NCI-H2107 treated with DMSO at 0.1 percent for 48 hours (cell line): ENCODE data around the gene VSIR.

Experiments used
- DNase-seq: peaks from one replicate; lab custom pipeline; 2025; ENCODE audit not compliant: unreplicated experiment; lab: John Stamatoyannopoulos, UW

VSIR gene

DNA sequence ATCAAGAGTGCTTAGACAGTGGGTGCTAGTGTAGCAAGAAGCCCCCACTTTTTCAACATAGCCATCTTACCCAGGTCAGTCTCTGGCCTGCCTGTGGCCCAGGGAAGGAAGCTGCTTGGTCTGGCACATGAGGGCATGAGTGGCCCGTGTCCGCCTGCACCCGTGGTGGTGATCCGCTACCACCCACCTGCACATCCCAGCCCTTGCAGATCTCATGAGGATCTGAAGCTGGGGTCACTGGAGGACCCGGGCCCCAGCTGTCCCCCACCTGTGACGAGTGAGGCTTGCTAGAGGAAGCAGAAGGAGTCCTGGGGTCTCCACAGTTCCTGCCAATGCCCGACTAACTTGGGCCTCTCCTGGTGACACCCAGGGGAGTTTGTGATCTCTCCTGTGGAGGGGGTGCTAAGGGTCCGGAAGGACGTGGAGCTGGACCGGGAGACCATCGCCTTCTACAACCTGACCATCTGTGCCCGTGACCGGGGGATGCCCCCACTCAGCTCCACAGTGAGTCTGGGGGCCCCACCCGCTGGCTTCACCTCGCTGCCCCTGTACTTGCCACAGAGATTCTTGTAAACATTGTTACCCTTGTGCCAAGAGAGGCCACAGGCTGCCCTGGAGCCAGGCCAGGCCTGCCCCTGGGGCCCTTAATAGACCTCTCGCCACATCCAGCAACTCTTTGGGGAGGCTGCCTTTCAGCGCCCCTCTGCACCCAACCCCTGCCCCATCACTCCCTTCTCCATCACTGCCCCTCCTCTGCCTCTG lies 10.8 kb upstream of the VSIR start:
- DNase-seq = no peak

DNA sequence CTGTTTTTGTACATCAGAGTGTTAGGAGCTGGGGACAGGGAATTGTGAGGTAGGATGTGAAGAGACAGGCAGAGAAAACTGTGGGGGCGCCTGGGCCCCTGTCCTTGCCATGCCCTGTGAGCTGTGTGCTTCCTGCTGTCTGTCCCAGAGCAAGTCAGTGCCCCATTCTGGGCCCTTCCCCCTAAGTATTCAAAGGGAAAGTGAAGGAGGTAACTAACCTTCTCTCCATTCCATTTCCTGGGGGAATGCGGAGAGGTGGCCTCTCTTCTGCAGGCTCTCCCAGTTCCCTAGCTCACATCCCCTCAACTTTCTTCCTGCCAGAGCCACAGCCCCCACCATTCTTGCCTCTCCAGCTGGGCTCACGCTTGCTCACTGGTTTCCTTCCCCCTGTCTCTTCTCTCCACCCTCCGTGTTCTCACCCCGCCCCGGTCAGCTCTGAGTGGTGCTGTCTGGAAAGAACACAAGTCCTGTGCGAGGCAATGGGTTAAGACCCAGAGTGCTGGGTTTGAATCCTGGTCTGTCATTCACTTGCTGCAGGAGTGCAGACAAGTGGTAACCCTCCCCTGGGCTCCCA lies 9.7 kb upstream of the VSIR start:
- no peak for DNase-seq

DNA sequence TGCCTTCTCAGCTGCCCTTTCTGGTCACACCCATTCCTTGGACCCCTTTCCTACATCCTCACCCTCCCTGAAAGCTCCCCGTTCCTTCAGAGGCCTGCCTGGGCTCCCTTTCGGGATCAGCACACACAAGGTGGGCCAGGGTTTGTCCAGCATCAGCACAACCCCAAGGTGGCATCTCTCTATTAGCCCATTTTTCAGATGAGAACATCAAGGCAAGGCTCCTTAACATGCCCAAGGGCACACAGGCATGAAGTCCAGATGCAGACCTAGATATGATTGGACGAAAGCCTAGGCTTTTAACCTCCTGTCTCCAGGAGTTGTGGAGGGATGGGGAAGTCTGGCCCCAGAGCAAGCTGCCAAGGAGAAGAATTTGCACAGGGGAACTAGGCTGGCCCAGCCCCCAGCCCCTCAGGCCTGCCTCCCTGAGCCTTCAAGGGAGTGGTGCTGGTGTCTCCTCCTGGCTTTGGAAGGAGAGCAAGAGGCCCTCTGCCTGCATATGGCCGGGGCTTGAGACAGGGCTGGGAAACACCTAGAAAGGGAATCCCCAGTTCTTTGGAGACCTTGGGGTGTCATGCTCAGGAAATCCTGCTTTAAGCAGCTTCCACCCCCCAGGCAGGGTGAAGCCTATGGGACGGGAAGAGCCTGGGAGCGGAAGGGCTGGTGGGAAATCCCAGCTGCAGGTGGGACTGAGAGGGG lies 9.0 kb upstream of the VSIR start:
- no peak for DNase-seq

DNA sequence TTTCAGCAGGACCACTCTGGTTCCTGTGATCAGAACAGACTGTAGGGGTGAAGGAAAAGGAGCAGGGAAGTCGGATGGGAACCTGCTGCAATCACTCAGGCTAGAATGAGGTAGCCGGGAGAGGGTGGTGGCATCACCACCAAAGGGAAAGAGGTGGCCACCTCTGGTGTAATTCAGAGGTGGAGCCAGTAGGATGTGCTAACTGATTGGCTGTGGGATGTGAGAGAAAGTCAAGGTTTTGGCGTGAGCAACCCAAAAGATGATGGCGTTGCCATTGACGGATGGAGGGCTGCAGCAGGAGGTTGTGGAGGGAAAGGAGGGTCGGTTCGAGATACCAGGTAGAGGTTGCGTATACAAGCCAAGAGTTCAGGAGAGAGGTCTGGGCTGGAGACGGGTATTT lies 7.4 kb upstream of the VSIR start:
- no peak for DNase-seq

DNA sequence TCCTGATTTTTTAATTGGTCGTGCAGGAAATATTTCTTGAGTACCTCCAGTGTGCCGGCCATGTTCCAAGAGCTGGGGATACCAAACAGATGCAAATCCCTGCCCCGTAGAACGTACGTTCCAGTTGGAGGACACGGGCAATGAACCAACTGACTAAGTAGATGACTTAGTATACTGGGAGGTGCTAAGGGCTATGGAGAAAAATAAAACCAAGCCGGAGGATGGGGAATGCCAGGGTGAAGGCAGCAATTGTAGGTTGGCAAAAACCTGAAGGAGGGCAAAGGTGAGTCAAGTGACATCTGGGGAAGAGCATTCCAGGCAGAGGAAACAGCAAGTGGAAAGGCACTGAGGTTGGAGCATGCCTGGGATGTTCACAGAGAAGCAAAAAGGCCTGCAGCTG lies 6.8 kb upstream of the VSIR start:
- no peak for DNase-seq

DNA sequence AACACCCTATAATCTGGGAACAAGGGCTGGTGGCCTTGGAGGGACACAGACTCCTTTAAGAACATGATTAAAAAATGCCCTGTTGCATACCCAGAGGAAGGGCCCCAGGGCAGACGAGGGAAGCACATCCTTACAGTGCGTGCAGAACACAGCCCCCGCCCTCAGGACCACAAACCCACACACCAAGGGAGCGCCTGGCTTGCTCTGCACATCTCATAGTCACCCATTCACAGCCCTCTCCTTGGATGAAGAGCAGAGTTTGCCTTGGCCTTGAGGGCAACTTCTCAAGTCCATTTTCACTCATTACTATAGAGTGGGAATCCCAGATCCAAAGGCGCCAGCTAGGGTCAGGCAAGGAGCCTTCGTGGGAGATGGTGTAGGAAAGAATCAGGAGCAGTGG lies 6.3 kb upstream of the VSIR start:
- DNase-seq = no peak

DNA sequence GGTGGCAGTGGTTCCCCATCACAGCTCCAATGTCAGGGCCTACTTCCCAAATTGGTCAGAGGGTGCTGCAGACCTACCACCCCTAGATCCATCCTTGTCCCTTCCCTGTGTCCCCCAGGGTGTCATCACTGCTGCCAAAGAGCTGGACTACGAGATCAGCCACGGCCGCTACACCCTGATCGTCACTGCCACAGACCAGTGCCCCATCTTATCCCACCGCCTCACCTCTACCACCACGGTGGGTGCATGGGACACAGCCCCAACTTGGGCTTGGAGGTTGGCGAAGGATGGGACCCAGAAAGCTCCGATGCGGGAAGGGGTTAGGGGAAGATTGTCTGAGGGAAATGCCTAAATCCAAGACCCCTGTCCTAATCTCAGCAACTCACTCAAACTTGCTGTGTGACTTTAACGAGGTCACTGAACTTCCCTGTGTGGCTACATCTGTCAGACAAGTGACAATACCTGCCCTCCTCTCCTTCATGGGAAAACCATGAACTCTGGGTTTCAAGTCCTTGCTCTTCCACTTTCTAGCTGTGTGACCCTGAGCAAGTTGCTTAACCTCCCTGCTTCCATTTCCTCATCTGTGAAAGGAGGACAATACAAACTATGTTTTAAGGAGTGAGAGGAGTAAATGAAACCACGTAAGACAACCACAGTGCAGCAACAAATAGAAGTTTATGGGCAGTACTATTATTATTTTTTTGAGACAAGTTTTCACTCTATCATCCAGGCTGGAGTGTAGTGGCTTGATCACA lies 4.9 kb upstream of the VSIR start:
- DNase-seq = no peak

DNA sequence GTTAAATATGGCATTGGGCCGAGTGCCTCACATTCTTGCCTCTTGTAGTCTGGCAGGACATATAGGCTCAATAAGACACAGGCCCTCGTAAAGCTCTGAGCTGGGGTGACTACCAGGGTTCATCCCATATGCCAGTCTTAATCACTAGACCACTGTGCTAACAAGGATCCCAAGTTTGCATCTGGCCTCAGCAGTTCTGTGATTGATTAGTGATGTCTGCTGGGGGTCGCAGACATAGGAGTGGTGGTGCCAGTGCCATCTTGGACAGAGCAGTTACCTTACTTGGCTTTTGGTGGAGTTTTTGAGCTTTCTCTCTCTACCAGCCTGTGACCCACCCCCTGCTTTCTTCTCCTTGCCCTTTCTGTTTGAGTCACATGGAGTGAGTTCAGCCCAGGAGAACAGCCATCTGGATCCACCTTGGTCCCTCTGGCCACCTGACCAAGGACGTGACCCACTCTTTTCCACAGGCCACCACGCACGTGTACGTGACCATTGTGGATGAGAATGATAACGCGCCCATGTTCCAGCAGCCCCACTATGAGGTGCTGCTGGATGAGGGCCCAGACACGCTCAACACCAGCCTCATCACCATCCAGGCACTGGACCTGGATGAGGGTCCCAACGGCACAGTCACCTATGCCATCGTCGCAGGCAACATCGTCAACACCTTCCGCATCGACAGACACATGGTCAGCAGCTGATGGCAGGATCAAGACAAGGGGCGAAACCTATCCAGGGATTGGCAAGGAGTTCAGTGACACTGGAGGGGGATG lies 4.1 kb upstream of the VSIR start:
- no peak for DNase-seq

DNA sequence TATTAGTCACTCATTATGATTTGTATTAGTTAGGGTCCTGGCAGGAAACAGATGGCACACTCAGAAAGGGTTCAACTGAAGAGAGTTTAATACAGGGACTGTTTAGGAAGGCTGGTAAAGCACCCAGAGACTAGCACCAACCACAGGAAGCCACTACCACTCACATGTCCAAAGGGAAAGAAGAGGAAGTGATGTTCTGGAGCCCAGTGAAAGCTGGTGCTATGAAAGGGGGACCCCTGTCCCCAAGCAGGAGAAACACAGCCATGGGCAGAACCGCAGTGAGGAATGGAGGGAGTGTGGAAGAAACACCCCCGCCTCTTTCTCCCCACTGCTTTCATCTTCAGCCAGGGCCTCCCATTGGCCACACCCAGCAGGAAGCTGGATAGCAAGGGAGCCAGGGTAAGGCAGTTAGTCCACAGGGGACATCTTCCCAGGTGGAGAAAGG lies 3.2 kb upstream of the VSIR start:
- DNase-seq = no peak

DNA sequence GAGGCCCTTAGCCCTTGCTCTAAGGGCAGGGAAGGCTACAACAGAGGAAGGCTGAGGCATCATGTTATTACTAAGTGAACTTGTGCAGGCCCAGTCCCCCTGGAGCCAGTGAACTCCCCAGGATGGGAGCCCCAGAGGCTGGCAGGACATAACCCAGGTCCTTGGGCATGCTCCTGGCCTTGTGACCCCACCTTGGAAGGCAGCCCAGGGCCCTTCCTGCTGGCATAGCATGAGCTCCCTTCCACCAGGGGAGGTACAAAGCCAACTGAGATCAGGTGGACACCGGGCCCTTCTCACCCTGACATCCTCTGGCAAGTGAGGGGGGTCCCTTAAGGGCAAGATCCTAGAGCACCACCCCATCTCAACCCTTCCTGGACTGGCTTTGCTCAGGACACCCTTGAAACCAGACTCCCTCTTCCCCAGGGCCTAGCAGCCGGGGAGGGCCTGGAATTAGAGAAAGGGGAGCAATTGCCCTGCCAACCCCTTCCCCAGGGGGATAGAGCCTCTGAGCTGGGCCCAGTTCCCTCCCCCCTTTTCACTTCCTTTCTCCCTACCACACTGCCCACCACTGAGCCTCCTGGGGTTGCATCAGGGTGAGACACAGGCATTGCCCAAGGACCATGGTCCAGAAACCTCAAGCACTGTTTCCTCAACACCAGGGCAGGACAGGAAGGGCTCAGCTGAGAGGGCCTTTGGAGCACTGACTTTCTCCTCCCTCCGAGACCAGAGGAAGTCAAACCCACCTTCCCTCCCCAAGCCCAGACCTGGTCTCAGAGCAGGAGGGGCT lies 1.8 kb upstream of the VSIR start:
- no peak for DNase-seq

DNA sequence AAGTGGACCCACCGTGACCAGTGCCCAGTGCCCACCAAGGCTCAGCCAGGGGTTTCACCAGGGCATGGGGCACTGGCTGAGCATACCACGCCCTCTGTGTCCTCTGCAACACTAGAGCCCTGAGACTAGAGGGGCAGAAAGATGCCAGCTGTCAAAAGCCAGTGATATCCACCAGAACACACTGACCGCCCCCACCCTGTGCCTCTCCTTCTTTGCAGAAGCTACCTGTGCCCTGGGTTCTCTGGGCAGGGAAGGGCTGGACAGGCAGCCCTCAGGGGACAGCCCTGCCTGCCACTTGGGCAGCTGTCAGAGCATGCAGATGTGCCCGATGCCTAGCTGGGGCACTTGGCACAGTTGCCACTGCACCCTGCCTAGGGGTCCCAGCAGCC lies 494 bp downstream of the VSIR start:
- no peak for DNase-seq

DNA sequence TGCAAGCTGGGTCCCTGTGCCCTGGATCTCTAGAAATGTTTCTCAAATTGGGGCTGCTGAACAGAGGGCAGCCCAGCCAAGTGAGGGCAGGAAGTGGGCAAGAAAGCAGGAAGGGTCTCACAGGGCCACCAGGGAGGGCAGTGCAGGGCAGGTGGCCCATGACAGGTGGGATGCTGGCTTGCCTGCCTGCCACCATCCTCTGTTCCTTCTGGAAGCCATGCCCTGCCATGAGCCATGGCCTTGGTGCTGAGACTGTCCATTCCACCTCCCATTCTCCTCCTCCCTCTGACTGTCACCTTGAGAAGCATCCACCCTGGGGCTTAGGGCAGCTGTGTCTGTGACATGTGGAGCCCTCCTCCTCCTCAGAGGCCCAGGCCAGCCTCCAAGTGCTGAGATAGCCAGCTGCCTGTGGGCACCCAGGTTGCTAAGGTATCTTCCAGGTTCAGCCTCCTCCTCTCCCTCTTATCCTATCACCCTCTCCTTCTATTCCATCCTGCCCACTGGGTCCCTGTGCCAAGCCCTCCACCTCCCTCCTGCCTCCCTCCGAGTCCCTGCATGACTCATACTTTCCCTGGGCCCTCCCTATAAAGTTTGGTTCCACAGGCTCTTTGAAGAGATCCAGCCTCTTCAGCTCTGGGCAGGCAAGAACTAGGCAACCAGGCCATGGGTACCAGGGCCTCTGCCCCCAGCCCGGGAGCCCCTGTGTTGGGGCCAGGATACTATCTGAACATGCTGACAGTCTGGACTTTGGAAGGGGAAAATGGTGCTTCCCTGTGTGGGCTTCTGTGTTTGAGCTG lies 1.3 kb downstream of the VSIR start:
- DNase-seq = no peak

DNA sequence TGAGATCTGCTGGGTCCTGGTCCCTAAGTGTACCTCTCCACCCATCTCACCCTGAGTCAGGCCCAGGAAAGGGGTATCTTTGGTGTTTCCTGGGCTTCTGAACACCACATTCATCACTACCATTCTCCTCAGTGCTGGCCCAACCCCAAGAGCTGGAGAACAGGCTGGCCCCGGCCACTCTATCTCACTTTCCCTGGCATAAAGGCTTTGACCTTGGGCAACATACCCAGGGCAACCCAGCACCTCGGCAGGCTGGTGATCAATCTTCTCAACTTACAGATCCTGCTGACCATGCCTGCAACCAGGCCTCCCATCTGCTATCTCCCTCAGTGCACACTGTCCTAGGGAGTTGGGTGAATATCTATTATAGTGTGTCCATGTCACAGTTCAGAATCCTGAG lies 2.1 kb downstream of the VSIR start:
- DNase-seq = no peak

DNA sequence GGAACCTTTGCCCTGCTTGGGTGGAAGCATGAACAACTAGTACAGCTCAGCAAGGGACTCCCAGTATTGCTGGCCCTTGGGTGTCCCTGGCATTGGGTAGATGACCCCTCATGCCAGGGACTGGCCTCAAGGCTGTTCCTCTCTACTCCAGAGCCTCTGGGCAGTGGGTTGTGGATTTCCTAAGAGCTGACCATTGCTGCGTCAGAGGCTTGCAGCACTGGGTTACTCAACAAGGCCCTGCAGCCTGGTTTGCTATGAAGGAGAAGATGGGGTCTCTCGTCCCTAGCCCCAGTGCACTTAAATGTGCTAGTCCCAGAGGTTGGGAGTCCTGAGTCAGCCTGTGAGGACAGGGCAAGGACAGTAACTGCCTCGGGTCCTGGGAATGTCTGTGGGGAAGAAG lies 2.5 kb downstream of the VSIR start:
- DNase-seq = no peak

DNA sequence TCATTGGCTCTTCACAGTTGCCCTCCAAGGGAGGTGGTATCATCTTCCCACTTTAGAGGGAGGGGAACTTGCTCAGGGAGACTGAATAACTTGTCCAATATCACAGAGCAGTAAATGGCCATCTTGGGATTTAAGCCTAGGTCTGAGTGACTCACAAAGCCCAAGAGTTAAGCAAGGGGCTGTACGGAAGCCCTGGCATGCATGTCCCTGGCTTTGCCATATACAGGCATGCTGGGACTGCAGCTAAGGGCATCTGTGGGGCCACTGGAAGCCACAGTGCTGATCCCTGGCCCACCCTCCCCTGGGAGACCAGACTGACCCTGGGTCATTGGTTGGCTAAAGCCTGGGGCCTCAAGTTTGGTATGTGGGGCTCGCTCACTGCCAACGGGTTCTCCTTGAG lies 3.1 kb downstream of the VSIR start:
- DNase-seq = no peak

DNA sequence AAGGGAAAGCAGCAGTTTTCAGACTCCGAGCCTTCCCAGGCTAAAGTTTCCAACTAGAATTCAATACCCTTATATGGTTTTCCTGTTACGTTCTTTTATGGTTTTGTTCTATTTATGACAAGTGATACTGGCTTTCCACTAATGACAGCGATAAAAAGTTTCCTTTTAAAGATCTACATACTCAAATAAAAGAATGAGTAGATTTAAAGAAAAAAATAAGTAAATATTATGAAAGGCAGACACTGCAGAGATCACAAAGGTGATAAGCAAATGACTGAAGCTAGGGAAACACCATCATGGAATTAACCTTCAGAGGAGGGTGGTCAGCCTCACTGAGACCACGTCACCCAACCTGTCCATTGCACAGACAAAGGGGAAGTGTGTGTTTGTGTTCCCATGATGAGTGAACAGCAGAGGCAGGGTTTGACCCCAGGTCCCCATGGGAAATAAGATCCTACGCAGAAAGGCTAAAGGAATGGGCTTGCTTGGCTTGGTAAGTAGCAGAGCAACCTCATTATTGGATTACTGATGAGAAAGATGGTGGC lies 4.0 kb downstream of the VSIR start:
- DNase-seq = no peak

DNA sequence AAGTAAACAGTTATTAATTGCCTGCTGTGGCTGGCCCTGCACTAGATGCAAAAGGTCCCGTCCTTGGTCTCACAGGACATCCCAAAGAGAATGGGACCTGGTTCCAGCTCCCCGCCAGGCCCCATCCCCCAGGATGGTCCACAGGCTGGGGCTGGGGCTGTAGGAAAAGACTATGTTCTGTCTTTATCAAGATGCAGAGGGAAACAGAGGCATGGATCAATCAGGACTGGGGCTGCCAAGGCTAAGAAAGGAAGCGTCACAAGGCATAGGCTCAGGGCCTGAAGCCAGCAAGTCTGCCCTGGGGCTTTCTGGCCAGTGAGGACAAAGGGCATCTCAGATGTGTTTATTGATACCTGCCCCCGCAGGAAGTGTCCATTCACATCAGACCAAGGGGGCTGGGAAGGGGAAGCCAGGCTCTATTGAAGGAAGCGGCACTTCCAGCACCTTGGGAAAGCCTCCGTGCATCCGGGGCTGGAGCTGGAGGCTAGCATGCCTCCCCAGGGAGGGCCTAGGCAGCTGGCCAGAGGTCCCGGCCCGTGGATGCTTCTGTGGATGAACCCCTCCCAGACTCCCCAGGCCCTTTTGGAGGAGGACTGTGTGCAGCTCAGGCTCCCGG lies 5.8 kb downstream of the VSIR start:
- no peak for DNase-seq

DNA sequence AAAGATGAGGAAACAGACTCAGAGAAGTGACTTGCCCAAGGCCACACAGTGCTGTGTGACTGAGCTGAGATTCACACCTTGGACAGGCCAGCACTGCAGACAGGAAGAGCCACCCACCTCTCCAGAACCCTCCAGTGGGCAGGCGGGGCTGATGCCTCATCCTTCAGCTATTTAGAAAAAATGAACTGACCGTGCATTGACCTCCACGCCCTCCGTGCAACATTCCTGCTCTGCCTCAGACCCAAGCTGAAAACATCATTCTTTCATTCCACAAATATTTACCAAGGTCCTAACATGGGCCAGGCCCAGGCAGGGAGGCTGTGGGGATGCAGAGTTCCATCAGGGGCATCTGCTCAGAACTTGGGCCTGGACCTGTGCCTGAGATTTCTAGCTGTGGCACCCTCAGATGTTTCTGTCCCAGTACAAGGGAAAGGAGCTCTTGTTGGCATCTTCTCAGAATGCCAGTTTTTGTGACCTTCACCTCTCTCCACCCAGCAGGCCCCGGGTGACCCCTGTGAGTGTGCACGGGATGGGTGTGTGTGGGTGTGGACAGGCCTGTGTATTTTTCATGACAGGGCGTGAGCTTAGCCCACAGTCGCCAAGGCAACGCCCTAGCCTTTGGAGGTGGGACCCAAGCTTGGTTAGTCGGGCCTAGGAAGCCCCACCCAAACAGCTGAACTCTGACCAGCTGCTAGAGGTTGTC lies 6.5 kb downstream of the VSIR start:
- DNase-seq = no peak
